ENCODE data around the gene INPP5A.

Gene INPP5A

DNA sequence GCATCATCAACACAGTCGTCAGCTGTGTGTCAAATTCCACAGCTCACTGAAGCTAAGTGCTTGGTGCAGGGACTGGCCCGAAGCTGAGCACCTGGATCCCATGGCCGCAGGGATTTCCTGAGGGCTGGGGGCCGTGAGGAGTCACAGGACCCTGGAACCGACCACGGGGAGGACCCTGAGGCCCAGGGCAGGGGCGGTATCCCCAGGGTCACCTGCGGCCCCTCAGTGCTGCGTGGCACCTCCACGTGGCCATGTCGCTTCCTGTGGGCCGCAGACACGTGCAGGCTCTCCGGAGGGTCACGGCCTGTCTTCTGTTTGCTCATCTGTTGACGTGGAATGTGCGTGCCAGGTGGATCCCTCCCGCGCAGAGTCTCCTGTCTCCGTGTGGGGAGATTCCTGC lies 194.9 kb downstream of the INPP5A start:
- Histone ChIP-seq H3K9me3 (ENCODE audit: control insufficient read depth, insufficient read depth, low read length) (peaks cover 5% of the 10 kb centered on the region; the same call in 1 of the 2 replicates), H3K4me2 (ENCODE audit: low read length) (no peak overlapping the region), H4K20me1 (ENCODE audit: control insufficient read depth, insufficient read depth, low read depth, low read length) (no peaks in the 10 kb centered on the region), H3K27me3 (ENCODE audit: control insufficient read depth, low read length) (no peaks in the 10 kb centered on the region), H3K27ac (ENCODE audit: low read depth, low read length) (no peak overlapping the region), H3K9me2 (replicated peaks; ENCODE audit: control insufficient read depth, low read length) (no peaks in the 10 kb centered on the region), H3K4me1 (ENCODE audit: control insufficient read depth, low read length) (no peaks in the 10 kb centered on the region), H3K4me3 (ENCODE audit: low read length) (no peak overlapping the region), H3F3A (ENCODE audit: control insufficient read depth, insufficient read depth) (no peaks in the 10 kb centered on the region), H3K36me3 (ENCODE audit: control insufficient read depth, low read length) (no peaks in the 10 kb centered on the region), H3K79me2 (ENCODE audit: control insufficient read depth, low read length) (no peaks in the 10 kb centered on the region)
- TF ChIP-seq, protein P1, sequence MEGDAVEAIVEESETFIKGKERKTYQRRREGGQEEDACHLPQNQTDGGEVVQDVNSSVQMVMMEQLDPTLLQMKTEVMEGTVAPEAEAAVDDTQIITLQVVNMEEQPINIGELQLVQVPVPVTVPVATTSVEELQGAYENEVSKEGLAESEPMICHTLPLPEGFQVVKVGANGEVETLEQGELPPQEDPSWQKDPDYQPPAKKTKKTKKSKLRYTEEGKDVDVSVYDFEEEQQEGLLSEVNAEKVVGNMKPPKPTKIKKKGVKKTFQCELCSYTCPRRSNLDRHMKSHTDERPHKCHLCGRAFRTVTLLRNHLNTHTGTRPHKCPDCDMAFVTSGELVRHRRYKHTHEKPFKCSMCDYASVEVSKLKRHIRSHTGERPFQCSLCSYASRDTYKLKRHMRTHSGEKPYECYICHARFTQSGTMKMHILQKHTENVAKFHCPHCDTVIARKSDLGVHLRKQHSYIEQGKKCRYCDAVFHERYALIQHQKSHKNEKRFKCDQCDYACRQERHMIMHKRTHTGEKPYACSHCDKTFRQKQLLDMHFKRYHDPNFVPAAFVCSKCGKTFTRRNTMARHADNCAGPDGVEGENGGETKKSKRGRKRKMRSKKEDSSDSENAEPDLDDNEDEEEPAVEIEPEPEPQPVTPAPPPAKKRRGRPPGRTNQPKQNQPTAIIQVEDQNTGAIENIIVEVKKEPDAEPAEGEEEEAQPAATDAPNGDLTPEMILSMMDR (IDR thresholded peaks at IDR 0.05; ENCODE audit: low read depth, low read length, poor library complexity, severe bottlenecking) = no peak
- TF ChIP-seq EZH2phosphoT487 (IDR thresholded peaks at IDR 0.05; ENCODE audit: borderline replicate concordance, low read length) = no peak

DNA sequence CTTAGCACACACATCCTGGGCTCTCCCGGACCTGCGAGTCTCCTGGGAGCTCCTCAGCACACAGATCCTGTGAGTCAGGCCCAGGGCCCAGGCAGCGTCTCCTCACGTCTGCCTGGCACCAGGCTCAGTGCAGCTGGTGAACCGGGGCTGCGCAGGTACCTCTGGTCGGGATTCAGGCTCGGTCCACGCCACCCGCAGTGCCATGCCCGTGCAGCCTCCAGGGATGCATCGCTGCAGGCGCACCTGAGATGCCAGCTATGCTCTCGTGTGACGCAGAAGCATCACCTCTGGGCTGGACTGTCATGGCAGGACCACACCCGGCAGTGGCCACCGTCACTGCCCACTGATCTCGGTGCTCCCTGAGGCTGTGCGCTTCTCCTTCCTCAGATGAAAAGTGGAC lies 196.3 kb downstream of the INPP5A start:
- no peaks in the 10 kb centered on the region for H3K79me2 ChIP-seq (ENCODE audit: control insufficient read depth, low read length)
- no peaks in the 10 kb centered on the region for H3K4me1 ChIP-seq (ENCODE audit: control insufficient read depth, low read length)

DNA sequence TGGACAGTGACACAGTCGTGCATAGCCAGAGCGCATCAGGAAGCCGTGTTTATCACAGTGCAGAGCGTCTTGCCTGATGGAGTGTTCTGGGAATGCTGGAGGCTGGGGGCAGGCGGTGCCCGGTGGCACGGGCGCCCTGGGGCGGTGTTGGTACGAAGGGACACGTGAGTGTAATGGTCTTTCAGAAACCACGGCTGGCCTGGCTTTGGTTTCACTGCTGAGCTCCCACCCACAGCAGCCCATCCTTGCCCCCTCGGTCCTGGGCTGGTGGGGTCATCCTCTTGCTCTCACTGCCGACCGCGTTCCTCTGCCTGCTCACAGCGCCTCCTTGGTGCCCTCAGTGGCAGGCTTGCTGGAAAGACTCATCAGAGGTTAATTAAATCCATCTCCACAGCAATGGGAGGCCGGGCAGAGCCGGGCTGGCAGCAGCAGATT lies 197.8 kb downstream of the INPP5A start:
- Histone ChIP-seq H3F3A (ENCODE audit: control insufficient read depth, insufficient read depth) (no peaks in the 10 kb centered on the region), H3K27ac (ENCODE audit: low read depth, low read length) (no peak overlapping the region), H3K36me3 (ENCODE audit: control insufficient read depth, low read length) (no peaks in the 10 kb centered on the region), H4K20me1 (ENCODE audit: control insufficient read depth, insufficient read depth, low read depth, low read length) (no peaks in the 10 kb centered on the region), H3K4me2 (ENCODE audit: low read length) (no peak overlapping the region), H3K4me1 (ENCODE audit: control insufficient read depth, low read length) (no peaks in the 10 kb centered on the region), H3K9me3 (ENCODE audit: control insufficient read depth, insufficient read depth, low read length) (peaks cover 5% of the 10 kb centered on the region; the same call in 1 of the 2 replicates), H3K4me3 (ENCODE audit: low read length) (no peak overlapping the region), H3K79me2 (ENCODE audit: control insufficient read depth, low read length) (no peaks in the 10 kb centered on the region), H3K27me3 (ENCODE audit: control insufficient read depth, low read length) (no peaks in the 10 kb centered on the region), H3K9me2 (replicated peaks; ENCODE audit: control insufficient read depth, low read length) (no peaks in the 10 kb centered on the region)
- TF ChIP-seq, protein P1 (IDR thresholded peaks at IDR 0.05; ENCODE audit: low read depth, low read length, poor library complexity, severe bottlenecking) = no peak
- TF ChIP-seq EZH2phosphoT487 (IDR thresholded peaks at IDR 0.05; ENCODE audit: borderline replicate concordance, low read length) = no peak

More for the DNA sequence above, 196.3 kb downstream of the INPP5A start:
- no peaks in the 10 kb centered on the region for H3F3A ChIP-seq (ENCODE audit: control insufficient read depth, insufficient read depth)
- H3K27ac ChIP-seq (ENCODE audit: low read depth, low read length) = no peak overlapping the region
- TF ChIP-seq, protein P1 (IDR thresholded peaks at IDR 0.05; ENCODE audit: low read depth, low read length, poor library complexity, severe bottlenecking) = no peak
- no peak for TF ChIP-seq EZH2phosphoT487 (IDR thresholded peaks at IDR 0.05; ENCODE audit: borderline replicate concordance, low read length)
- no peaks in the 10 kb centered on the region for H3K9me2 ChIP-seq (replicated peaks; ENCODE audit: control insufficient read depth, low read length)
- H3K36me3 ChIP-seq (ENCODE audit: control insufficient read depth, low read length) = no peaks in the 10 kb centered on the region
- no peaks in the 10 kb centered on the region for H4K20me1 ChIP-seq (ENCODE audit: control insufficient read depth, insufficient read depth, low read depth, low read length)
- H3K4me2 ChIP-seq (ENCODE audit: low read length) = no peak overlapping the region
- H3K27me3 ChIP-seq (ENCODE audit: control insufficient read depth, low read length) = no peaks in the 10 kb centered on the region
- H3K9me3 ChIP-seq (ENCODE audit: control insufficient read depth, insufficient read depth, low read length) = peaks cover 5% of the 10 kb centered on the region; the same call in 1 of the 2 replicates
- no peak overlapping the region for H3K4me3 ChIP-seq (ENCODE audit: low read length)

Measured in DOHH2 (cell line).